Measurements from ENCODE around the gene GMEB1.
"Not testable (repeated sequence)": the region's sequence is repeated elsewhere in the genome, so short reads cannot be mapped to it uniquely, and the experiment has no call there.

Gene GMEB1

GRCh38 chr1:28668191-28668955 is at the start of gene GMEB1:
TSS of gene GMEB1 (plus strand) at chr1:28668784. CDS start at chr1:28683613, 14,829 bp downstream.
- peak; percentile 54 to 73 (median 73) for DNase-seq (ENCODE audit: low read depth in 3 of 3, low spot score in 1 of 3)

GRCh38 chr1:28631713-28632112 is 36.9 kb upstream of the GMEB1 start:
- no peak for DNase-seq (ENCODE audit: low read depth in 3 of 3, low spot score in 1 of 3)

- DNase-seq (ENCODE audit: low read depth in 3 of 3, low spot score in 1 of 3), result no peak
Observed at GRCh38 chr1:28632560-28632959, 36.0 kb upstream of the GMEB1 start.

GRCh38 chr1:28640766-28641165 is 27.8 kb upstream of the GMEB1 start:
- DNase-seq (ENCODE audit: low read depth in 3 of 3, low spot score in 1 of 3), result no peak

- DNase-seq (ENCODE audit: low read depth in 3 of 3, low spot score in 1 of 3), result no peak
Observed at GRCh38 chr1:28642056-28642846, 26.3 kb upstream of the GMEB1 start.

- peak; percentile 81 to 92 (median 85) for DNase-seq (ENCODE audit: low read depth in 3 of 3, low spot score in 1 of 3)
Observed at GRCh38 chr1:28642847-28643635, 25.5 kb upstream of the GMEB1 start, which contains the start of gene TAF12. TSS of gene TAF12 (minus strand) at chr1:28643067. CDS start at chr1:28622081, 20,986 bp downstream.

GRCh38 chr1:28644494-28644893 is 24.1 kb upstream of the GMEB1 start:
- no peak for DNase-seq (ENCODE audit: low read depth in 3 of 3, low spot score in 1 of 3)

- DNase-seq (ENCODE audit: low read depth in 3 of 3, low spot score in 1 of 3), result not testable (repeated sequence)
Observed at GRCh38 chr1:28645406-28645805, 23.2 kb upstream of the GMEB1 start.

- no peak for DNase-seq (ENCODE audit: low read depth in 3 of 3, low spot score in 1 of 3)
Observed at GRCh38 chr1:28646040-28646439, 22.5 kb upstream of the GMEB1 start.

GRCh38 chr1:28648008-28648473 is 20.5 kb upstream of the GMEB1 start:
- peak; percentile 63 to 78 (median 78) for DNase-seq (ENCODE audit: low read depth in 3 of 3, low spot score in 1 of 3)

GRCh38 chr1:28648474-28649198 is 19.9 kb upstream of the GMEB1 start, which contains the start of gene RNU11:
TSS of gene RNU11 (plus strand) at chr1:28648600.
- peak; percentile 74 to 77 (median 74) for DNase-seq (ENCODE audit: low read depth in 3 of 3, low spot score in 1 of 3)

- DNase-seq (ENCODE audit: low read depth in 3 of 3, low spot score in 1 of 3), result not testable (repeated sequence)
Observed at GRCh38 chr1:28653063-28653462, 15.5 kb upstream of the GMEB1 start.

GRCh38 chr1:28653870-28654269 is 14.7 kb upstream of the GMEB1 start:
- not testable (repeated sequence) for DNase-seq (ENCODE audit: low read depth in 3 of 3, low spot score in 1 of 3)

GRCh38 chr1:28655448-28656311 is 12.9 kb upstream of the GMEB1 start:
- DNase-seq (ENCODE audit: low read depth in 3 of 3, low spot score in 1 of 3), result not testable (repeated sequence)

GRCh38 chr1:28656335-28656734 is 12.2 kb upstream of the GMEB1 start:
- no peak for DNase-seq (ENCODE audit: low read depth in 3 of 3, low spot score in 1 of 3)

GRCh38 chr1:28663871-28664470 is 4.6 kb upstream of the GMEB1 start:
- DNase-seq (ENCODE audit: low read depth in 3 of 3, low spot score in 1 of 3), result no peak

- no peak for DNase-seq (ENCODE audit: low read depth in 3 of 3, low spot score in 1 of 3)
Observed at GRCh38 chr1:28666806-28667205, 1.8 kb upstream of the GMEB1 start.

GRCh38 chr1:28668956-28669723 is 556 bp downstream of the GMEB1 start:
- peak in 2 of 3 donors; percentile 8 to 59 for DNase-seq (ENCODE audit: low read depth in 3 of 3, low spot score in 1 of 3)
